HG02970 (cell line): Measurements from ENCODE around the gene CD79A.
A peak's percentile ranks its signal among the peaks of the same experiment; 100 is the strongest.

ENCODE experiments used
- ATAC-seq: cut with Tn5 transposase; IDR thresholded peaks from one replicate; pipeline ENCODE4 v1.9.1; 2021; ENCODE audit warnings: mild to moderate bottlenecking, moderate library complexity, moderate number of reproducible peaks; ENCODE audit not compliant: unreplicated experiment, low FRiP score

Gene CD79A

GRCh38 chr19:41876847-41877832, at the start of gene CD79A:
TSS of gene CD79A (plus strand) at chr19:41877279. CDS start at chr19:41877305, 26 bp downstream.
- ATAC-seq: peak; percentile 56

- no peak for ATAC-seq
Measured at GRCh38 chr19:41837981-41838708, 38.9 kb upstream of the CD79A start.

GRCh38 chr19:41839211-41839610, 37.9 kb upstream of the CD79A start:
- ATAC-seq: no peak

- no peak for ATAC-seq
Measured at GRCh38 chr19:41843371-41843770, 33.7 kb upstream of the CD79A start.

- ATAC-seq: no peak
Measured at GRCh38 chr19:41844601-41845000, 32.5 kb upstream of the CD79A start, which contains the start of gene LYPD4. TSS of gene LYPD4 (minus strand) at chr19:41844683. CDS start at chr19:41839285, 5,398 bp downstream.

GRCh38 chr19:41845001-41845050, 32.3 kb upstream of the CD79A start, which contains the start of gene DMRTC2:
TSS of gene DMRTC2 (plus strand) at chr19:41845042. CDS start at chr19:41847429, 2,387 bp downstream.
- ATAC-seq: no peak

GRCh38 chr19:41845051-41845590, 32.0 kb upstream of the CD79A start:
- no peak for ATAC-seq

- ATAC-seq: no peak
Measured at GRCh38 chr19:41847351-41848105, 29.6 kb upstream of the CD79A start.

GRCh38 chr19:41848666-41849065, 28.4 kb upstream of the CD79A start:
- no peak for ATAC-seq

- ATAC-seq: no peak
Measured at GRCh38 chr19:41849067-41849466, 28.0 kb upstream of the CD79A start.

- no peak for ATAC-seq
Measured at GRCh38 chr19:41850381-41850780, 26.7 kb upstream of the CD79A start.

- no peak for ATAC-seq
Measured at GRCh38 chr19:41851456-41851855, 25.6 kb upstream of the CD79A start.

GRCh38 chr19:41853344-41853743, 23.7 kb upstream of the CD79A start:
- no peak for ATAC-seq

- no peak for ATAC-seq
Measured at GRCh38 chr19:41853768-41854167, 23.3 kb upstream of the CD79A start.

GRCh38 chr19:41859213-41859617, 17.9 kb upstream of the CD79A start:
- ATAC-seq: no peak

- ATAC-seq: peak; percentile 83
Measured at GRCh38 chr19:41859618-41860418, 17.3 kb upstream of the CD79A start, which contains the start of gene RPS19. TSS of gene RPS19 (plus strand) at chr19:41860255. CDS start at chr19:41860775, 520 bp downstream.

- no peak for ATAC-seq
Measured at GRCh38 chr19:41860419-41861115, 16.5 kb upstream of the CD79A start.

GRCh38 chr19:41861116-41861768, 15.8 kb upstream of the CD79A start:
- no peak for ATAC-seq

GRCh38 chr19:41861846-41862245, 15.2 kb upstream of the CD79A start:
- ATAC-seq: no peak
